Measurements from ENCODE around the gene SMAD5. TPM values are rescaled to one million over a fixed set of nuclear protein-coding genes. Genes with fewer than 3 reads are reported as not detected.

The SMAD5 gene
- total RNA-seq, 1 donor from 2014 or later: 71.3 TPM

DNA sequence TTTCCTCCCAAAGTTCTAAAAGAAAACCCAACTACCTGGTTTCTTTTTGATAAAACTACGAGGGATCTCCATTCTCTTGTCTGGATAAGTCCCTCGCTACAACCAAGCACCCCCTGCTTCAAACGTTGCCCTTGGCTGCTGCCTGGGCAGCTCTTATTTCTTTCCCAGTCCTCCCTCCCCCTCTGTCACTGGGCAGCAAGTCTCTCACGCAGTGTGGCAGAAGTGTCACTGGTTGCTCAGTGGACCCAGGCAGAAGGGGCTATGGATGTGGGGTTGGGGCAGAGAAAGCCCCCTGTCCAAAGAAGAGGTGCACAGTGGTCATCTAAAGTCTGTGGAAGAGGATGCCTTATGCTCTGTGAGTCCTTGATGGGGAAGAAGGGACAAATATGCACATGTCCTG is 67.5 kb downstream of the SMAD5 start:
- Histone ChIP-seq H3K4me1 (ENCODE audit: insufficient read depth, low read length) (peaks cover 11% of the 10 kb centered on the region), H3K79me2 (ENCODE audit: insufficient read depth, low read length) (no peaks in the 10 kb centered on the region), H3K27me3 (ENCODE audit: insufficient read depth, low read length) (peaks cover 3% of the 10 kb centered on the region), H3K9me3 (ENCODE audit: insufficient read depth, low read depth, low read length) (no peaks in the 10 kb centered on the region), H3K36me3 (ENCODE audit: insufficient read depth, low read length) (no peaks in the 10 kb centered on the region), H3K27ac (ENCODE audit: low read depth, low read length) (no peak overlapping the region), H3K9ac (ENCODE audit: low read length) (no peak overlapping the region), H4K20me1 (ENCODE audit: insufficient read depth, low read length) (no peaks in the 10 kb centered on the region), H2AFZ (ENCODE audit: low read depth, low read length) (no peak overlapping the region), H3K4me3 (ENCODE audit: insufficient read depth, low read depth, low read length) (no peak overlapping the region), H3K4me2 (ENCODE audit: low read length) (no peak overlapping the region)
- H3K27me3 Mint-ChIP-seq (ENCODE audit: low read depth, unreplicated experiment): peaks cover 24% of the 10 kb centered on the region
- peaks cover 16% of the 10 kb centered on the region for H3K9me3 Mint-ChIP-seq (ENCODE audit: unreplicated experiment)
- H3K4me1 Mint-ChIP-seq (ENCODE audit: low read depth, unreplicated experiment): peaks cover 16% of the 10 kb centered on the region
- no peak for DNase-seq (ENCODE audit: low read depth)
- TF ChIP-seq EZH2 (IDR thresholded peaks at IDR 0.05; ENCODE audit: insufficient read depth, low read length) (no peak), CTCF (IDR thresholded peaks at IDR 0.05; ENCODE audit: insufficient read depth, low read depth, low read length) (no peak)
- H3K36me3 Mint-ChIP-seq (ENCODE audit: low read depth, unreplicated experiment): peaks cover 21% of the 10 kb centered on the region
- H3K27ac Mint-ChIP-seq (ENCODE audit: unreplicated experiment): no peak overlapping the region
- no peak overlapping the region for H3K4me3 Mint-ChIP-seq (ENCODE audit: unreplicated experiment)
- FAIRE-seq: no peak

- H3K9me3 Mint-ChIP-seq (ENCODE audit: unreplicated experiment): peaks cover 19% of the 10 kb centered on the region
- FAIRE-seq: no peak
- peaks cover 4% of the 10 kb centered on the region for H3K9me3 ChIP-seq (ENCODE audit: insufficient read depth, low read depth, low read length)
These were observed 68.1 kb downstream of the SMAD5 start for GRCh38 chr5:136200761-136201160.

More at GRCh38 chr5:136200761-136201160, 68.1 kb downstream of the SMAD5 start:
- Mint-ChIP-seq H3K27ac (ENCODE audit: unreplicated experiment) (no peak overlapping the region), H3K4me3 (ENCODE audit: unreplicated experiment) (no peak overlapping the region), H3K27me3 (ENCODE audit: low read depth, unreplicated experiment) (peaks cover 22% of the 10 kb centered on the region), H3K36me3 (ENCODE audit: low read depth, unreplicated experiment) (peaks cover 25% of the 10 kb centered on the region), H3K4me1 (ENCODE audit: low read depth, unreplicated experiment) (peaks cover 16% of the 10 kb centered on the region)
- Histone ChIP-seq H2AFZ (ENCODE audit: low read depth, low read length) (no peak overlapping the region), H3K4me3 (ENCODE audit: insufficient read depth, low read depth, low read length) (no peak overlapping the region), H3K9ac (ENCODE audit: low read length) (no peak overlapping the region), H3K4me1 (ENCODE audit: insufficient read depth, low read length) (peaks cover 16% of the 10 kb centered on the region), H3K27ac (ENCODE audit: low read depth, low read length) (no peak overlapping the region), H3K4me2 (ENCODE audit: low read length) (no peak overlapping the region), H3K79me2 (ENCODE audit: insufficient read depth, low read length) (no peaks in the 10 kb centered on the region), H3K36me3 (ENCODE audit: insufficient read depth, low read length) (no peaks in the 10 kb centered on the region), H4K20me1 (ENCODE audit: insufficient read depth, low read length) (no peaks in the 10 kb centered on the region), H3K27me3 (ENCODE audit: insufficient read depth, low read length) (peaks cover 3% of the 10 kb centered on the region)
- no peak for DNase-seq (ENCODE audit: low read depth)
- no peak for TF ChIP-seq EZH2 (IDR thresholded peaks at IDR 0.05; ENCODE audit: insufficient read depth, low read length)
- no peak for TF ChIP-seq CTCF (IDR thresholded peaks at IDR 0.05; ENCODE audit: insufficient read depth, low read depth, low read length)

Measured in astrocyte (in vitro differentiated cells and primary cell).